HUDEP-2 (cell line): ENCODE data around the gene ORC4.
A peak's percentile ranks its signal among the peaks of the same experiment; 100 is the strongest.

Experiments
- DNase-seq, 76 experiments: peaks; one replicate each; lab custom pipeline; 2025; ENCODE audit not compliant: unreplicated experiment in 76 of 76; lab: John Stamatoyannopoulos, UW

Gene ORC4

GRCh38 chr2:147939313-147939712 is 81.2 kb downstream of the ORC4 start:
- DNase-seq = no peak

DNA sequence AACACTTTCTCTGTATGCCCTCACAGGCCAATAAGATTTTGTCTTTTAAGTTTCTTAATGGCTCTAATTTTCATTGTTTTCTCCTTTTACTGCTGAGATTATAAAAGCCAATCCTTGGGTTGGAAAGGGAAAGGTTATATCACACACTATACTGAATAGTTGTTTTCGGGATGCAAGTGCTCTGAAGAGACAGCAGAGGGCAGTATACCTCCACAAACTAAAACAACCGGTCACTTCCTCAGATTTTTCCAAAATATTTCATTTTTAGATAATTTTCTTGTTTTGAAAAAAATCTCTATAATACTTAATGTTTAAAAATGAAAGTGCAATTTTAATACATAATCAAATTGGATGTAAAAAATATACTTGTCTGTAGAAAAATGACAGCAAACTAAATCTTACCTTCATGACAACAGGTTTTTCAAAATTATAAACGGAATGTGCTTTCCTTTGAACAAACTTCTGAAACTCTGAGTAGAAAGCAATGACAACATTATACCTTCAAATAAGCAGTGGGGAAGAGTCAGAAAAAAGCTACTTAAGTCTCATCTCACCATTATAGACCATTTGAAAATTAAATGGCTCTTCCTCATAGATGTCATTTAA is 82.7 kb downstream of the ORC4 start:
- DNase-seq = peak in 10 of 76 experiments; percentile 5 to 21 (median 11)

DNA sequence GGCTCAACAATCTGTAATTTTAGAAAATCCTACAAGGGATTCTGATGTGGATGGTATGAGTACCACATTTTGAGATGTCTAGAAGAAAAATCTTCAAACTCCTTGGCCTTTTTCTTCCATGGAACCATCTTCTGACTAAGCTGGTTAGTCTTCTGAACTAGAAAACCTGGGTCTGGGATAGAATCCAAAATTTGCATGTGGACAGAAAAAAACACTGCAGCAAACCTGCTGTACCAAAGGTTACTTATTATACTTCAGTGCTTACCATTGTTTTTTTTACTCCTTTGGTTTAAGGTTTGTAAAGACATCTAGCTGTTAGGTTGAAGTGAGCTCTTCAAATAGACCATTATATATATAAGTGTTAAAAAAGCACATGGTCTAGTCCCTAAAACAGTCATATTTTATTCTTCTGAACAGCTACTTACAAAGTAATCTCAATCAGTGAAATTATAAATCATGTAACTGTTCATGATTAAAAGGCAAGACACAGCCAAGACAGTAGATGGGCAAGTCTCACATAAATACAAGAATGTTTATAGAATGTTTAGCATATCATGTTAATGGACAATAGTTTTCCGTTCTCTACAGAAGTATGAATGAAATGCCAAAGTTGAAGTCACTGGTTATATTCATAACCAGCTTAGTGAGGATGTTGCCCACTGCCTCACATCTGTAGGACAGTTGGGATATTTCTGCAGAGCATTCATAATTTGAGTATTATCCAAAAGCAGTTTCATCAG is 85.5 kb downstream of the ORC4 start:
- DNase-seq = no peak

DNA sequence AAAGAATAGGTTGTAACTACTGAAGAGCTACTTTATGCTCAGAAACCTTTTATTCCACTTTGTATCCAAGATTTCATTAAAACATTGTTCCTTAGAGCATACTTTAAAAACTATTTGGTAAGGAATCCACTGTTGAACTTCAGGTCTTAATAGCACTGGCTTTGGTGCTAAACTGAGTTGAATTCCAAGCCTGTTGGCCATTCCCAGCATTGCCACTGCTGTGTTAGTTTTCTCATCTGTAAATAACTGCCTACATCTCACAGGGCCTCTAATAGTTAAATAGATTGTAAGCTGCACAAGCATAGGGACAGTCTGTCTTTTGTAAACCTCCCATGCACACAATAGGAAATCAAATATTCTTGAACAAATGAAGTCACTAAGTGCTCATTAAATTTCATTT is 86.6 kb downstream of the ORC4 start:
- no peak for DNase-seq

DNA sequence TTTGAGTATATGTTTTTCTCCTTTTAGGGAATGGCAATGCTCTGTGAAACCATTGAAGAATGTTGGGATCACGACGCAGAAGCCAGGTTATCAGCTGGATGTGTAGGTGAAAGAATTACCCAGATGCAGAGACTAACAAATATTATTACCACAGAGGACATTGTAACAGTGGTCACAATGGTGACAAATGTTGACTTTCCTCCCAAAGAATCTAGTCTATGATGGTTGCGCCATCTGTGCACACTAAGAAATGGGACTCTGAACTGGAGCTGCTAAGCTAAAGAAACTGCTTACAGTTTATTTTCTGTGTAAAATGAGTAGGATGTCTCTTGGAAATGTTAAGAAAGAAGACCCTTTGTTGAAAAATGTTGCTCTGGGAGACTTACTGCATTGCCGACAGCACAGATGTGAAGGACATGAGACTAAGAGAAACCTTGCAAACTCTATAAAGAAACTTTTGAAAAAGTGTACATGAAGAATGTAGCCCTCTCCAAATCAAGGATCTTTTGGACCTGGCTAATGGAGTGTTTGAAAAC is 93.4 kb downstream of the ORC4 start:
- DNase-seq = no peak

- no peak for DNase-seq
Measured at GRCh38 chr2:147925886-147926285, 94.7 kb downstream of the ORC4 start.

DNA sequence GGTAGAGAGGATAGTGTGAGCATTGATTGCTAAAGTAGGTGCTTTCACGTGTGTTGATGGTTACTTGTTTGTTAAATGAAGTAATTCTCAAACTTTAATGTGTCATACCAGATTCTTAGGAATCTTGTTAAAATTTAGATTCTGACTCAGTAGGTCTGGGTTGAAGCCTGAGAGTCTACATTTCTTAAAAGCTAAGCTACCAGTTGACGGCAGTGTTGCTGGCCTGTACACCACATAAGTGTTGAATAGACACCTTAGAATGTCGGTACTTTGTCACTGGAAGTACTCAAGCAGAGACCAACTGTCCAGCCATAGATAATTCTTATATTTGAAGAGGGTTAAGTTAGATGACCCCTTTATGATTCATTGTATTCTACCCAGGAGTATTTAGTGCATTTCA is 95.9 kb downstream of the ORC4 start:
- DNase-seq = no peak

- DNase-seq = no peak
Measured at GRCh38 chr2:147923846-147924245, 96.7 kb downstream of the ORC4 start.

DNA sequence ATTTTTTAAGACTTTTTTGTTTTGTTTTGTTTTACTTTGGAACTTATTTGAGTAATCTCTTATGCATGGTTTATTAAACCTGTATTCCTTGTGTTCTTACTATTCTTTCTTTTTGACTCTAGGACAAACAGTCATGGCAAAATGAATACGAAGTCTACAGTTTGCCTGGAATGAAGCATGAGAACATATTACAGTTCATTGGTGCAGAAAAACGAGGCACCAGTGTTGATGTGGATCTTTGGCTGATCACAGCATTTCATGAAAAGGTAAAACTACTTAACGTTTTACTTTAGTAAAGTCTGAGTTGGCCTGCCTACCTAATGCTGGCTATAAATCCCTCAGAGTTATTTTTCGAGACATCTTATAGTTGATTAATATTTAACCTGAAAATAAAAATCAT is 103.4 kb downstream of the ORC4 start:
- DNase-seq = no peak

DNA sequence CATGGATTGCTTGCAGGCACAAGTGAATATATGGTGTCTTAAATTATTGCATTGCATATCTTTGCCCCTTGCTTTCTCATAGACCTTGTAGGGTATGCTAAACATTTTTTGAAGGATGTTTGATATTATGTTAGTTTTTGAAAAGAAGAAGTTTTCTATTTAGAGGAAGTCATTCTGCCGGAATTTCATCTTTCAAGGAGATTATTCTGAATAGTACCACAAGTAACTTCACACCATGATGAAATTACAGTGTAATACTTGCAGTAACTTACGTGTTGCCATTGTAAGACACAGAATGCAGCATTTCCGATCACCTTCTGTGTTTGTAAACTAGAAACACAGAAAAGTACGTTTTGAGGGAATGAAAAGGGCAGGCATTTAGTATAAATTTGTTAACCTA is 103.8 kb downstream of the ORC4 start:
- no peak for DNase-seq

DNA sequence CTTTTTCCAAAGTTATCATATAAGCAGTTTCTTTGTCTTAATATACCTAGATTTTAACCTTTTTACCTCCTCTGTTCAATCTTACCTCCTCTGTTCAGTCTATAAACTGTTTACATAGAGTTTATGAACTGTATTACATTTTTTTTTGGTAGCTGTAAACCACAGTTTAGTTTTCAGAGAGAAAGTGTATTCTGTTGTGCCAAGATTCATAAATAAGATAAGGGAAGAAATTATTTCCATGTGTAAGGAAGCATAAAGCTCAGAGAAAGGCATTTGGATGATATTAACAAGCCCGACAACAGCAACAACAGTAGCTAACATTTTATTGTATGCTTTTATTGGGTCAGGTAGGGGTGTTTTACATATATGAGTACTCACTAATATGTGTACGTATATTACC is 104.5 kb downstream of the ORC4 start:
- DNase-seq = no peak

GRCh38 chr2:147913701-147914480 is 106.6 kb downstream of the ORC4 start:
- DNase-seq = peak in 2 of 76 experiments; percentile 2 to 16

- peak in 29 of 76 experiments; percentile 3 to 53 (median 19) for DNase-seq
Measured at GRCh38 chr2:147910990-147911473, 109.5 kb downstream of the ORC4 start.

DNA sequence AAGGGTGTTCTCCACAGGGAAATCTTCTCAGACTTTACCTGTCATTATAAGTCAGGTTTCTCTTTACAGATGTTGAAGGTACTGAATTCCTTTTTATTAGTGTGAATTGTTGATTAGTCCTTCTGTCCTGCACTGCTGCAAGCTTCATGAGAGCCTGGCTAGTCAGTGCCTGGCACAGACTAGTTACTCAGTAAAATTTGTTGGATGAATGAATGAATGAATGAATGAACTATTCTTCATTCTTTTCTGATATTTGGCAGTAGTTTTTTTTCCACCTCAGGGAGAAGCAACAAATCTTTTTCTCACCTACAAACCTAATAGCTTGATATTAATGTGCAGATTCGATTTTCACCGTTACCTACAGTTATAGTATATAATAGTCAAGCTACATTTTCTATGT is 111.4 kb downstream of the ORC4 start:
- DNase-seq = no peak

- no peak for DNase-seq
Measured at GRCh38 chr2:147904051-147904450, 116.5 kb downstream of the ORC4 start.

DNA sequence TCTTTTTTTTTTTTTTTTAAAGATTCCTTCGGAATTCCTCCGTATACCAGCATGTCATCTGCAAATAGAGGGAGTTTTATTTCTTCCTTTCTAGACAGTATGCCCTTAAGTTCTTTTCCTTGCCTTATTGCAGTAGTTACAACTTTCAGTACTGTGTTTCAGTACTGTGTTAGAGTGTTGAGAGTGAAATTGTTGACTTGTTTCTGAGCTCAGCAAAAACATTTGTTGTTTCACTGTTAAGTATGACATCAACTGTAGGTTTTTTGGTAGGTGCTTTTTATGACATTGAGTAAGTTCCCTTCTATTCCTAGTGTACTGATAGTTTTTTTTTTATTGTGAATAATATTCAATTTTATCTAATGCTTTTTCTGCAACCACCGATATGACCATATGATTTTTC is 131.9 kb downstream of the ORC4 start:
- no peak for DNase-seq

DNA sequence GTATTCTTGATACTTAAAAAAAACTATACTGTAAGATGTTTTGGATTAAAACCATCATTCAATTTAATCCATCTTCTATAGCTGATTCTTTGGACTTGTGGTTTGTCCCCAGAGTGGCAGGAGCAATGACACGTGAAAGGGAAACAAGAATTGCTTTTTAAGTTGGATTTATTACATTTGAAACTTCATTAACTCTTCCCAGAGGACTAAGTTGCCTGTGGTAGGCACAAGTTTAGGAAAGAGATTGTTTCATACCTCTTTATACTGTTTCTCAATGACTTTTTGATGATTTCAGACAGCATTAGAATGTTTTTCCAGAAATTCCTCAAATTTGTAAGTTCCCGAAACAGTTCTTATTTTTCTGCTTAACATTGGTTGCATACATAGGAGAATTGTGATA is 134.4 kb downstream of the ORC4 start:
- DNase-seq = no peak

DNA sequence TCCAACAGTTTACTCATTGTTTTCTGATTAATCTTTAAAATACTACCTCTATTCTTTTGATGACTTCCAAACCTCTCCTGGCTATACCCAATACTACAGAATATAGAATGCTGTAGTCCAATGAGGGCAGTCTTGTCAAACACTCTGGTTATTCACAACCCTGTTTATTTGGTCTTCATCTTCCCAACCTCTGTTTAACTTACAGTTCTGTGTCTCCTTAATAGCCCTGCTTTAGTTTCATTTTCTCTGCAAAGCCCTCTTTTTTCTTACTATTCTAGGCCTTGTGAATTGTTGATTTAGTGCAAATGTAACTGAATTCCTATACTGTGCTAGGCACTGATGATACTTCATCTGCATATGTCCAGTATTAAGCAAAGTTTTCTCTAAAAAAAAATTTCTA is 135.7 kb downstream of the ORC4 start:
- DNase-seq = no peak

- DNase-seq = no peak
Measured at GRCh38 chr2:147882631-147883030, 137.9 kb downstream of the ORC4 start.
